ENCODE data around the gene ADCYAP1R1.

Gene ADCYAP1R1

DNA sequence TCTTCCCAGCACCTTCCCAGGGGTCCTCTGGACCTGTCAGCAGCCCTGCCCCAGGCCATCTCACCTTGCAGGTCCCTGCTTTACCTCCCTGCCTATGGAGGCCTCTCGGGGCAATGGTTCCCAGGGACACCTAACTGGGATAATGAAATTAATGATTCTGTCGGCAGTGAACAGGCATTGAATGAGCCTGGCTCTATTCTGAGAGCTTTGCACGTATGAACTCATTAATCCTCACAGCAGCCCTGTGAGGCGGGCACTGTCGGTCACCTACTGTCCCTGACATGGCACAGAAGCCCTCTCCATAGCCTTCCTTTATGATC, 22.9 kb downstream of the ADCYAP1R1 start:
- H2AFZ ChIP-seq (ENCODE audit: low read depth, low read length): no peak overlapping the region
- no peak overlapping the region for H3K4me3 ChIP-seq (ENCODE audit: low read length)
- H3K27ac ChIP-seq (ENCODE audit: low read length): no peak overlapping the region
- no peak overlapping the region for H3K9ac ChIP-seq (ENCODE audit: low read length)
- peaks cover 5% of the 10 kb centered on the region; the same call in 1 of the 2 replicates for H3K4me1 ChIP-seq (ENCODE audit: low read length)
- TF ChIP-seq, protein P1, sequence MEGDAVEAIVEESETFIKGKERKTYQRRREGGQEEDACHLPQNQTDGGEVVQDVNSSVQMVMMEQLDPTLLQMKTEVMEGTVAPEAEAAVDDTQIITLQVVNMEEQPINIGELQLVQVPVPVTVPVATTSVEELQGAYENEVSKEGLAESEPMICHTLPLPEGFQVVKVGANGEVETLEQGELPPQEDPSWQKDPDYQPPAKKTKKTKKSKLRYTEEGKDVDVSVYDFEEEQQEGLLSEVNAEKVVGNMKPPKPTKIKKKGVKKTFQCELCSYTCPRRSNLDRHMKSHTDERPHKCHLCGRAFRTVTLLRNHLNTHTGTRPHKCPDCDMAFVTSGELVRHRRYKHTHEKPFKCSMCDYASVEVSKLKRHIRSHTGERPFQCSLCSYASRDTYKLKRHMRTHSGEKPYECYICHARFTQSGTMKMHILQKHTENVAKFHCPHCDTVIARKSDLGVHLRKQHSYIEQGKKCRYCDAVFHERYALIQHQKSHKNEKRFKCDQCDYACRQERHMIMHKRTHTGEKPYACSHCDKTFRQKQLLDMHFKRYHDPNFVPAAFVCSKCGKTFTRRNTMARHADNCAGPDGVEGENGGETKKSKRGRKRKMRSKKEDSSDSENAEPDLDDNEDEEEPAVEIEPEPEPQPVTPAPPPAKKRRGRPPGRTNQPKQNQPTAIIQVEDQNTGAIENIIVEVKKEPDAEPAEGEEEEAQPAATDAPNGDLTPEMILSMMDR (IDR thresholded peaks at IDR 0.05; ENCODE audit: low read depth, low read length): no peak
- no peak for TF ChIP-seq EZH2phosphoT487 (IDR thresholded peaks at IDR 0.05; ENCODE audit: low read depth)
- H4K20me1 ChIP-seq (ENCODE audit: insufficient read depth, low read length): no peaks in the 10 kb centered on the region
- no peaks in the 10 kb centered on the region for H3K27me3 ChIP-seq (ENCODE audit: low read depth, low read length)
- H3K4me2 ChIP-seq (ENCODE audit: low read length): no peak overlapping the region
- H3K9me3 ChIP-seq (ENCODE audit: insufficient read depth, low read length): no peaks in the 10 kb centered on the region
- H3K79me2 ChIP-seq (ENCODE audit: low read length): no peaks in the 10 kb centered on the region
- H3K36me3 ChIP-seq (replicated peaks; ENCODE audit: low read depth, low read length): no peaks in the 10 kb centered on the region

DNA sequence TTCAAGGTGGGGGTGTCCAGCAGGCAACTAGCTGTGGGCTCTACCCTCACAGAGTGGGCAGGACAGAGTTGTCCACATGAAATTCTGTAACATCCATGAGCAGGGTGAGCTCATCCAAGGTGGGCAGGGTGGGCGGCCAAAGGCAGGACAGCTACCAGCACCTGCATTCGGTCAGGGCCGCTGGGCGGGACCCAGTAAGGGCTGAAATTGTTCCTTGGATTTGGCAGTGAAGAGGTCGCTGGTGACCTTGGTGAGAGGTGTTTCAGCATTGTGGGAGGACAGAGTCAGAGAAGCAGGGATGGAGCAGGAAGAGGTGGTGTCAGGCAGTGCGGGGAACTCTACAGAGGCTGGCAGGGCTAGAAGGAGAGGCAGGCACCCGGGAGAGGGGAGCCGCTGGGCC, 23.9 kb downstream of the ADCYAP1R1 start:
- H2AFZ ChIP-seq (ENCODE audit: low read depth, low read length): no peak overlapping the region
- H3K9ac ChIP-seq (ENCODE audit: low read length): no peak overlapping the region
- no peak overlapping the region for H3K4me2 ChIP-seq (ENCODE audit: low read length)
- H4K20me1 ChIP-seq (ENCODE audit: insufficient read depth, low read length): no peaks in the 10 kb centered on the region
- no peak overlapping the region for H3K27ac ChIP-seq (ENCODE audit: low read length)
- H3K4me1 ChIP-seq (ENCODE audit: low read length): peaks cover 5% of the 10 kb centered on the region; the same call in 1 of the 2 replicates
- H3K36me3 ChIP-seq (replicated peaks; ENCODE audit: low read depth, low read length): no peaks in the 10 kb centered on the region
- no peaks in the 10 kb centered on the region for H3K9me3 ChIP-seq (ENCODE audit: insufficient read depth, low read length)
- no peaks in the 10 kb centered on the region for H3K79me2 ChIP-seq (ENCODE audit: low read length)
- TF ChIP-seq, protein P1 (IDR thresholded peaks at IDR 0.05; ENCODE audit: low read depth, low read length): no peak
- no peak for TF ChIP-seq EZH2phosphoT487 (IDR thresholded peaks at IDR 0.05; ENCODE audit: low read depth)
- H3K27me3 ChIP-seq (ENCODE audit: low read depth, low read length): 0 out of 2 replicates have a peak, but pooled peaks cover 5% of the 10 kb centered on the region
- no peak overlapping the region for H3K4me3 ChIP-seq (ENCODE audit: low read length)

DNA sequence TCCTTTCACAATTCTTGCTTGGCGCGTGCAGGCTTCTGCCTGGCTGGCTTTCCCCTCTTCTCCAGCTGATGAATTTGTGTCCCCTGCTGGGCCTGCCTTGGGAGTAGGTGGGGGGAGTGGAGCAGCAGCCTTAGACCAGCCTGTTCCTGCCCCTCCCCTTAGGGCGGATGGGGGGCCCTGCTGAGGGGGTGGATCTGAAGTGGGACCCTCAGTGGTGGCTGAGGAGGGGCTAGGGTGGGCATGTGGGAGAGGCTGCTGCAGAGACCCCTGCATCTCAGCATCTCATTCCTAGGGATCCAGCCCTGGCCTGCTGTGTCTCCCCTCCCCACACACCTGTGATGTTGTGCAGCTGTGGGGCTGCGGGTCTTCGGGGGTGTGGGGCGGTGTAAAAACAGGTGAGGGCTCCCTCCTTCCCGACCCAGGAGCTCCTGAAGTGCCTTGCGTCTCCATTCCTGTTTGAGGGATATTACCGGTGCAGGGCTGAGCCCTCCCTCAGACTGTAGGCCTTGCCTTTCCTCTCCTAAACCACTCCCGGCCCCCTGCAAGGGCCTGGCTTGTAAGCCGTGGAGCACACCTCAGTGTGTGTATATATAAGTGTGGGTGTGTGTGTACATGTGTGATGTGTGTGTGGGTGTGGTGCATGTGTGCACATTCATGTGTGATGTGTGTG, 24.7 kb downstream of the ADCYAP1R1 start:
- H3K36me3 ChIP-seq (replicated peaks; ENCODE audit: low read depth, low read length): no peaks in the 10 kb centered on the region

More for the DNA sequence above, 24.7 kb downstream of the ADCYAP1R1 start:
- H4K20me1 ChIP-seq (ENCODE audit: insufficient read depth, low read length): no peaks in the 10 kb centered on the region
- no peak overlapping the region for H3K4me3 ChIP-seq (ENCODE audit: low read length)
- no peak overlapping the region for H2AFZ ChIP-seq (ENCODE audit: low read depth, low read length)
- H3K27me3 ChIP-seq (ENCODE audit: low read depth, low read length): peaks cover 9% of the 10 kb centered on the region; the same call in 1 of the 2 replicates
- no peak for TF ChIP-seq EZH2phosphoT487 (IDR thresholded peaks at IDR 0.05; ENCODE audit: low read depth)
- TF ChIP-seq, protein P1 (IDR thresholded peaks at IDR 0.05; ENCODE audit: low read depth, low read length): no peak
- no peaks in the 10 kb centered on the region for H3K79me2 ChIP-seq (ENCODE audit: low read length)
- no peak overlapping the region for H3K9ac ChIP-seq (ENCODE audit: low read length)
- no peak overlapping the region for H3K27ac ChIP-seq (ENCODE audit: low read length)
- peaks cover 5% of the 10 kb centered on the region; the same call in 1 of the 2 replicates for H3K4me1 ChIP-seq (ENCODE audit: low read length)
- H3K4me2 ChIP-seq (ENCODE audit: low read length): no peak overlapping the region
- H3K9me3 ChIP-seq (ENCODE audit: insufficient read depth, low read length): no peaks in the 10 kb centered on the region

Measured in OCI-LY3 (cell line).